Activated CD4-positive, alpha-beta T cell treated with anti-CD3 and anti-CD28 coated beads, Interleukin-2, amount 50 U/mL, for 48 hours (primary cell): ENCODE measurements around the gene ALDH1B1.
"Not testable (repeated sequence)": the region's sequence is repeated elsewhere in the genome, so short reads cannot be mapped to it uniquely, and the experiment has no call there.

Experiments used
- DNase-seq, 2 experiments: peaks; one replicate each; pipeline ENCODE4 v3.0.0-alpha.2; 2020

The ALDH1B1 gene

DNA sequence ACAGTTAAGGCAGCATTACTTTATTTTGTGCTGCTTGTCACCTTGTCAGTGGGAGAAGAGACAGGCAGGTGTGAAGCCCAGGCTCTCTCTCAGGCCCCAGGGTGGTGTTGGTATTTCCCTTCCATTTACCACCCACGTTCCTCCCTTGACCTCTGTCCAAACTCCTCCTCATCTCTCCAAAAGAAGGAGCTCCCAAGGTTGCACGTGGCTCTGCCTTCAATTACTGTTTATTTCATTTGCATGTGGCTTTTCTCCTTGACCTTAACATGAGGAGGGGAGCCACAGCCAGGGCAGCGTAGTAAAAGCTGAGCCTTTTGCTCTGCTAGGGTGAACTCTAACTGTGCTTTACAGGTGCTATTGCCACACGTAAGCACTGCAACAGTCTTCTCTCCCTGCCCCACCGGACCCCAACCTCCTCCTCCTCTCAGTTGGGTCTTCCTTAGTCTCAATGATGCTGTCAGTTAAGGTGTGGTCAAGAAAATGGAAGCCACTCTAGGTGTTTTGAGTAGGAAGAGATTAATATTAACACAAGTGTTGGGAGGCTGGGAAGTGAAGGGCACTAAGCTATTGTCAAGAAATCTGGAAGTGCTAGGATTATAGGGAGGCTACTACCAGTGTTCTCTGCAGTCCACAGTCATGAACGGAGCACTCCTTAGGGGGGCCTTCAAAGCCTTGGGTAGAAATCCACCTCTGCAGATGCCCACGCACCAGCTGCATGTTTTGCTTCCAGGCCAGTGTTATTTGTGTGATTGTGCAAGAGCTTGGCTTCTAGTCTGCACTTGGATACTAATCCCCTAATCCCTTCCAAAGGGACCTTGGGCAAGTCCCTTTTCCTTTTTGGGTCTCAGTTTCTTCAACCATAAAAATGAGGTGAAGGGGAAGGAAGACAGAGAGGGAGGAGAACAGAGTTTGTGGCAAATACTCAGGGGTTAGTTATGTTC is 3.9 kb upstream of the ALDH1B1 start:
- DNase-seq: no peak

DNA sequence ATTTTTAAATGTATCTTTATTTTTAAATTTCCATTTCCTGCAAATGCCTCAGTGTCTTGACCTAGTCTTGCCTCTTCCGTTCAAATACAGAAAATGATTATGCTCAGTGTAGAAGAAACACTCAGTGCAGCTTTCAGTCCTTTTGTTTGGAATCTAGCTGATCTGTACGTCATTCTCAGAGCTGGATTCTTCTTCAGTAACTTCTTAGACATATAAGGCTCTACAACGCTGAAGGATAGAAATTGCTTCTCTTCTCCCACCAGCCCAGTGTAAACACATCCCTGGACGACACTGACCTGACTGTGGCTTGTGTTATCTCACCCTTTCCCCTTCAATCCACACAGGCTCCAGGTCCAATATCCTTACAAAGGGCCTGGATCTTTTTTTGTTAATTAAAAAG is 3.2 kb upstream of the ALDH1B1 start:
- no peak for DNase-seq

DNA sequence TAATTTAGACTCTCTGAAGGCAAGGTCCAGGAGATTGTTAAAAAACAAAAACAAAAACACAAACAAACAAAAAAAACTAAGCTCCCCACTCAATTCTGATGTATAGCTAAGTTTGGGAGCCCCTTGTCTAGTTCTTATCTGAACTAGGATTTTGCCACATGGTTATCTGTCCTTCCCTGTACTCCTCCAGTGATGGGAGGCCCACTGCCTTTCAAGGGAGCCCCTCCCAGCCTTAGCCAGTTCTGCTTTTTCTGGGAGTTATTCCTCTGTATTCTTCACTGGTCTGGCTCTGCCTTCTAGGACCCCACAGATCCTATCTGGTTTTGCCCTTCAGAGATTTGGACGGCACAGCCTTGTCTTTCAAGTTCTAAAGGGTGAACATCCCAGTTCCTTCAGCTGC is 2.1 kb upstream of the ALDH1B1 start:
- DNase-seq: no peak

DNA sequence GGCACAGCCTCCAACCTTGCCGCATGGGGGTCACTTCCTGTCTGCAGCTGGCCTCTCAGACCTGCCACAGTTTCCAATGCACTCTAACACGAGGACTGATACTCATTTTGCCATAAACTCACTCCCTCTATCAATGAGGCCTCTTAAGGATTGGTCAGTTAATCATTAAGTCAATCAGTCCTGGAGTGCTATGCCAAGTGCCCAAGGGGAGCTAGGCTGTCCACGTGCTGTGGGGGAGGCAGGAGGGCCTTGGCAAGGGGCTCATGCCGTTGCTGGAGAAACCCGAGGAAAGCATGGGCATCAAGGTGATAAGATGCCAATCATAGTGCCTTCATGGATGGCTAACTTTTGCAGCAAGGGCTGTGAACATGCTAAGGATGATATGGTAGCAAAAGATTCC is 1.7 kb upstream of the ALDH1B1 start:
- DNase-seq: no peak

DNA sequence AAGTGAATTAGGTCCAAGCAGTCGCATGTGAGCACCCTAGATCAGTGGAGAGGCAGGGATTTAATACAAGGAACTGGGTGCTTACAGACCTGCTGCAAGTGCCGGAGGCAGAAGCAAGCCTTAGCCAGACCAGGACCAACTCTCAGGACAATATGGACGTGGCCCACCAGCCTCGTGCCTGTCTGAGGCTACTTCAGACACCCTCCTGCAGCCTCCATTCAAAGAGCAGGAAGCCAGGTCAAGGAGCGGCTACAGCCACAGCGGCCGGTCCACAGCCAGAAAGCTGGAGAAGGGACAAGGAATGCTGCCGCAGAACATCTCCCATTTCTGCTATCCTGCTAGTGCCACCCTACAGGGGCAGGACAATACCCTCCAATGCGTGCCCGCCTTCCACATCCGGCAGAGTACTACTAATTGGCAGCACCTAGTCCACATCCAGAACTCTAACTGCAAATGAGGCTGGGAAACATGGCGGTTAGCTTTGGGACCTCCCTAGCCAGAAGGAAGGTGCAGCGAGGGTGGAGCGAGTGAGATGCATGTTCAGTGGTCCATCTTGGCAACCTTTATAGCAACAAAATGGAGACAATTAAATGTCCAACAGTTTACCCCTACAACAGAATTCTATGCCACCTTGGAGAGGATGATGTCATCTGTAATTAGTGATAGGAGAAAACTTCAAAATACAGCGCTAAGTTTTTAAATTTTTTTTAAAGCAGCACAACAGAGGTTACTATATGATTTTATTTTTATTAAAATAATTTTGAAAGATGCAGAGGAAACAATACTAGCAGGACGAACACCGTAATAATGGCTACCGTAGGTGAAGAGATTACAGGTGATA is 1.0 kb upstream of the ALDH1B1 start:
- DNase-seq: no peak

DNA sequence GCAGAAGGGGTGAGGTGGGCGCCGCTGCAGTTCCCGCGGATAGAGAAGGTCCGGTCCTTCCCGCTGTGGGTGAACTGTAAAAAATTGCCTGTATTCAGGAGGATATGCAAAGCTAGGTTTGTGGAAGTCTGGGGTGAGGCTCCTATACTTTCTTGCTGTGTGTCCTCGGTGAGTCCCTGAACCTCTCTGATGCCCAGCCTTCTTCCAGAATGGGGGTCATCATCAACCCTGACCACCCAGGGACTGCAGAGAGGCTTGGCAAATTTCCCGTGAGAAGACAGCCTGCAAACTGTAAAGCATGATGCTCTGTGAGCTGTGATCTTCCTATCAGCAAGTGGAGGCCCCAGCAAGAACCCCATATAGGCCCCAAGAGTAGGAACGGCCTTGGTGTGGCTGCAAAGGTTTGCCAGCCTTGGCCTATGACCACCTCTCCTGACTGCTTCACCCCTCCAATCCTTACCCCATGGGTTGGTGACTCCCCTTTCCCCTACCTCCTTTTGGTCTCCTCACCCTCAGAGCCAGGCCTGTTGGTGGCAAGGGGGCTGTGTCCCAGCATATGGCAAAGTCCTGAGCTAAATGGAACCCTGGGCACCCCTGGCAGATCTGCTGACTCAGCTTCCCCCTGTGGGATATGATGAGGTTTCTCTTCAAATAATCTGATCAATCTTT is 760 bp downstream of the ALDH1B1 start:
- peak; percentile 2 to 13 for DNase-seq

DNA sequence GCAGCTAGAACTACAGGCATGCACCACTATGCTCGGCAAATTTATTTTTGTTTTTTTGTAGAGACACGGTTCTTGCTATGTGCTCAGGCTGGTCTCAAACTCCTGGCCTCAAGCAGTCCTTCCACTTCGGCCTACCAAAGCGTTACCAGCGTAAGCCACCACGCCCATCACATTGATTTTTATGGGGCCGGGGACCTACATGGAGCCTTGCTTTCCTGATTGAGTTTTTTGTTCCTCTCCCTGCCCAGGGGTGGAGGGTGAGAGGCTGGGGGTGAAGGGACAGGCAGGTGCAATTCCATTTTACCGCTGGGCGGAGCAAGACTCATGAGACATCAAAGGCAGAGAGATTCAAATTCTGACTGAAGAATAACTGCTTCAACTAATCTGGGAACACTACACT is 1.9 kb downstream of the ALDH1B1 start:
- no peak for DNase-seq

DNA sequence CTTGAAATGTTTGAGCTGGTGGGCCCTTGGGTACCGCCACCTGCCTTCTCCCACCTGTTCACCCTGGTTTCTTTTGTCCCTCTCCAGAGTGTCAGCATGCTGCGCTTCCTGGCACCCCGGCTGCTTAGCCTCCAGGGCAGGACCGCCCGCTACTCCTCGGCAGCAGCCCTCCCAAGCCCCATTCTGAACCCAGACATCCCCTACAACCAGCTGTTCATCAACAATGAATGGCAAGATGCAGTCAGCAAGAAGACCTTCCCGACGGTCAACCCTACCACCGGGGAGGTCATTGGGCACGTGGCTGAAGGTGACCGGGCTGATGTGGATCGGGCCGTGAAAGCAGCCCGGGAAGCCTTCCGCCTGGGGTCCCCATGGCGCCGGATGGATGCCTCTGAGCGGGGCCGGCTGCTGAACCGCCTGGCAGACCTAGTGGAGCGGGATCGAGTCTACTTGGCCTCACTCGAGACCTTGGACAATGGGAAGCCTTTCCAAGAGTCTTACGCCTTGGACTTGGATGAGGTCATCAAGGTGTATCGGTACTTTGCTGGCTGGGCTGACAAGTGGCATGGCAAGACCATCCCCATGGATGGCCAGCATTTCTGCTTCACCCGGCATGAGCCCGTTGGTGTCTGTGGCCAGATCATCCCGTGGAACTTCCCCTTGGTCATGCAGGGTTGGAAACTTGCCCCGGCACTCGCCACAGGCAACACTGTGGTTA is 3.3 kb downstream of the ALDH1B1 start:
- DNase-seq: no peak

DNA sequence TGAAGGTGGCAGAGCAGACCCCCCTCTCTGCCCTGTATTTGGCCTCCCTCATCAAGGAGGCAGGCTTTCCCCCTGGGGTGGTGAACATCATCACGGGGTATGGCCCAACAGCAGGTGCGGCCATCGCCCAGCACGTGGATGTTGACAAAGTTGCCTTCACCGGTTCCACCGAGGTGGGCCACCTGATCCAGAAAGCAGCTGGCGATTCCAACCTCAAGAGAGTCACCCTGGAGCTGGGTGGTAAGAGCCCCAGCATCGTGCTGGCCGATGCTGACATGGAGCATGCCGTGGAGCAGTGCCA is 3.8 kb downstream of the ALDH1B1 start:
- DNase-seq: no peak

DNA sequence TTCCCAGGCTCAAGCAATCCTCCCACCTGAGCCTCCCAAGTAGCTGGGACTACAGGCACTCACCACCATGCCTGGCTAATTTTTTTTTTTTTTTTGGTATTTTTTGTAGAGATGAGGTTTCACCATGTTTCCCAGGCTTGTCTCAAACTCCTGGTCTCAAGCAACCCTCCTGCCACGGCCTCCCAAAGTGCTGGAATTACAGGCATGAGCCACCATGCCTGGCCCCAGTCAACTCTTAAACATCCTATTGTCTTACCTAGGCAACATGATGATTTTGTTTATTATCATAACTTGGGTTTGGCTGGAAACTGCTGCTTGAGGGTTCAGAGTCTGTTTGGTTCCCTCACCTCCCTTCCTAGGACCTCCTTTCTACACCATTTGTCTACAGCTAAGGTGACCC is 6.7 kb downstream of the ALDH1B1 start:
- not testable (repeated sequence) for DNase-seq

DNA sequence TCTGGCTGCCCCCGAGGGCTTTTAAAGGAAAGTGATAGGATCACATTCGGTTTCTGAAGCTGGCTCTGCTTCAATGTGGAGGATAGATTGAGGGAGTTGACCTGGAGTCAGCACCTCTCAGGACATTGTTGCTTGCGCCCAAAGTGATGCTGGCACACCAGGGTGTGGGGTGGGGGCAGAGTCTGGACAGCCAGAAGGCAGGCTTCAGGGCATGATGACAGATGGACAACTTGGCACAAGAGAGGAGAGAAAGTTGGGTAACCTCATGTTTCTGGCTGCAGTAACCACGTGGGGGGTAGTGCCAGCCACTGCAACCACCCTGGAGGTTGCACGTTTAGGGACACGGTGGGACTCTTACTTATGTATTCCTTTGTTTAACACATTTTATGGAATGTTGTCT is 9.5 kb downstream of the ALDH1B1 start:
- no peak for DNase-seq

DNA sequence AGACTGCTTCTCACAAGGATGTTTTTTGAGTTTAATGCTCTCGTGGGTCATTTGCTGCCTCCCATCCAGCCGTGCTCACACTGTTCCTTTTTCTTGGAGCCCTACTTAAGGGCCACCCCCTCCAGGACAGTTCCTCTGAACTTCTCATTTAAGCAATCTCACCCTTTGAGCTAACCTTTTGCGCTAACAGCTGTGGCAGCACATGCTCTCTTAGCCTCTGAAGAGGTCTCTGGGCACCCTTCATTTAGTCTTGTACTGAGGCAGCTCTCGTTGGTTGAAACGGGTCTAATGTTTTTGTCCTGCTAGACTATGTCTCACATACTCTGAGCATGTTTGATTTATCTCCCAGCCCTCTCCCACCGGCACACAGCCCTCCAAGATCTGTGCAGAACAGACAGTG is 11.8 kb downstream of the ALDH1B1 start:
- no peak for DNase-seq

DNA sequence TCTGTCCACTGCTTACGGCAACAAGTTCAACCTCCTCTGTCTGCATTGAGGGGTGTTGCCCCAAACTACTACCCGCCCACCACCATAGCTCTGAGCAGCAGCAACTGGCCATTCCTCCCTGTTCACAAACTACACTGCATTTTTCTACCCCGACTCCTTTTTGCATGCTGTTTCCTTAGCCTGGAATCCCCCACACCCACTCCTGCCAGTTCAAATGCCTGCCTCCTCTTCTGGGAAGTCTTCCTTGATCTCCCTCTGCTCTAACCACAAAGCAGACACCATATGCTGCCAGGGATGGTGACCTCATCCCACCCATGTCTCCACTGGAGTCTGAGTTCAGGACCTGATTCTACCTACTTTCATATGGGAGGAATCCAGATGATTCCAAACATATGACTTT is 13.3 kb downstream of the ALDH1B1 start:
- no peak for DNase-seq

DNA sequence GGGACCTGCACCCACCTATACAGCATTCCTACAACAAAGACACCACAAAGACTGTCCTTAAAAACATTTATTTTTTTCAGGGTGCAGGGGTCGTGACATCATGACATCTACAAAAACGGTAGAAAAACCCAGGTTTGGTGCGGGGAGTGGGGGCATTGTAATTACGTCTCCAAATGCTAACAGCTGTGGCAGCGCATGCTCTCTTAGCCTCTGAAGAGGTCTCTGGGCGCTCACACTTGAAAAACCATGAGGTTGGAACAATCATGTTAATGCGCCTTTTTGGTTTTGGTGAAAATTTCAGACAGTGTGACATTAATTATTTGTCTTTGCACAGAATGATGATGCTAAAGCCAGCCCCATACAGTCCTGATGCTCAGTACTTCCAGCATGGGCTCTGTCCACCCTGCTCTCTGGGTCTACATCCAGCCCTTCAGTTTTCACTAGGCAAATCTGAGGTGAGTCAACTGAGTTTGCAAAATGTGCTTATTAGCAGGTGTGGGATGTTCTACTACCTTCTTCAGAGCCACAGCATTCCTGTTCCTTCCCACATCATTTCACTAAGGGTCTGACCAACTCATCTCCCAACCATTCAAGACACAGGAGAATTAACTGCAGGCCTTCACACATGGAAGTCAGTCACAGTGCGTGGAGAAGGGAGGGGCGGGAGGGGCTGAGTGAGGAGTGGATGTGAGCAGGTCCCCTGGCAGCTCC is 14.1 kb downstream of the ALDH1B1 start:
- DNase-seq: no peak

DNA sequence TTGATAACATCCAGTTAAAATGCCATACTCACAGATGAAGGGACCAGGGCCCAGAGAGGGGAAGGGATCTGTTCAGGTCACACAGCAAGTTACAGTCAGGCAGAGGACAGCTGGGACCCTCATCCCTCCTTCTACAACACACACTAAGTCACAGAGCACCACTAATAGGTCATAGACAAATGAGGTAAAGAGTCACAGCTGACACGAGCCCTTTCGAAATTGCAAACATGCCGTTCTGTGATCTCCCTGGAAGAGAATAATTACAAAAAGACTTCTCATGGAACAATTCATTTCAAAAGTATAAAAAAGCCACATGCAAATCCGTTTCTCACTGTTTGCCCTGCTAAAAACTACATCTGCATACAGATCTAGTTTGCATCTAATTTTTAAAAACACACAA is 16.2 kb downstream of the ALDH1B1 start:
- DNase-seq: no peak

DNA sequence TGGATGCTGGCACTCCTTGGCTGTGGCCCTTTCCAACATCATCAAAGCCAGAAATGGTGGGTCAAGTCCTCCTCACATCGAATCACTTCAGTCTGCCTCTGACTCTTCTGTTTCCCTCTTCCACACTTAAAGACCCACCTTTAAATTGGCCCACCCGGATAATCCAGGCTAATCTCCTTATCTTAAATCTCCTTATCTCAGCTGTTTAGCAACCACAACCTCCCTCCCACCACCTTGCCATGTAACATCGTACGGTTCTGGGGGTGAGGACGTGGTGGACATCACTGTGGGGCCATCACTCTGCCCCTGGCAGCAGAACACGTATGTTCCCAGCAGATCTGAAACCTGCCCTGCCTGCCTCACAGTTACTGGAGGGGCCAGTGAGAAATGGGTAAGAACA is 20.2 kb downstream of the ALDH1B1 start:
- no peak for DNase-seq

DNA sequence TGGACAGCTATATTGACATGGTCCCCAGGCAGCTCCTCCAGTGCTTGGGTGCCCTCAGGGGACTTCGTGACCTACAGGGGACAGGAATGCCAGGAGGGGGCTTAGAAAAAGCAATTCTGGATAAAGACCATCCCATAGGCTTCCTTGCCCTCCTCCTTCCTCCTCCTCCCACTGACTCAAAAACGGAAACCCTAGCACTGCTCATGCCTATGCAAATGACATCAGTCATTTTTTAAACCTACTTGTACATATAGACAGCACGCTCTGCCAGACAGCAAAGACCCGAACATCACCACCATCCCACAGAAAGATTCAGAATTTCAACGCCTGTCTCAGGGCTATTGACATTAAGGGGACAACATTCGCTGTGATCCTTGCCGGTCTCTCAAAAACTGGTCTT is 20.8 kb downstream of the ALDH1B1 start:
- DNase-seq: no peak

DNA sequence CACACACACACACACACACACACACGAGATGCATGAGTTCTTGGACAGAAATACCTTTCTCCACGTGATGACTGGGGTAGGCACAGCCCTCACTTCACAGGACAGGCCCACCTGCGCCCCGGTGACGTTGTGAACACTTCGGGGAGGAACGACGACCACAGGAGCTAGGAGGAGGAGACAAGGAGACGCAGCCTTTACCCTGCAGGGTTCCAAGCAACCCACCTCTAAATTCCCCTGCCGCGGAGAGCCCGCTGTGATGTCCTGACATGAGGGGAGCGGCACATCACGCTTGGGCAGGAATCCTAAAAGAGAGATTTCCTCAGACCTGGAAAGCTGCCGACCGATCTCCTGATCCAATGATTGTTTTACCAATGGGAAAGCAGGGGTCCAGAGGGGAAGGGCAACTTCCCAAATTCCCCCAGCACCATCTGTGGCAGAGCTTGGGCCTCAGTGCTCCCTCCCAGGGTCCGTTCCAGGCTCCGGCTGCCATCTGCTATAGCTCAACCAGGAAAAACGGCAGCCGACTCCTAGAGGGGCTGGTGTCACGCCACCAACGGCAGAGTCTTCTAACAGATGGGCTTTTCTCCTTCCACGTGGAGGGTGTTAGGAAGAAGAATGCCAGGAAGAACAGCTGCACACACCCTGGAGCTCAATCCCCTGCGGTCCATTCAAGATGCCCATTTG is 21.7 kb downstream of the ALDH1B1 start:
- no peak for DNase-seq

DNA sequence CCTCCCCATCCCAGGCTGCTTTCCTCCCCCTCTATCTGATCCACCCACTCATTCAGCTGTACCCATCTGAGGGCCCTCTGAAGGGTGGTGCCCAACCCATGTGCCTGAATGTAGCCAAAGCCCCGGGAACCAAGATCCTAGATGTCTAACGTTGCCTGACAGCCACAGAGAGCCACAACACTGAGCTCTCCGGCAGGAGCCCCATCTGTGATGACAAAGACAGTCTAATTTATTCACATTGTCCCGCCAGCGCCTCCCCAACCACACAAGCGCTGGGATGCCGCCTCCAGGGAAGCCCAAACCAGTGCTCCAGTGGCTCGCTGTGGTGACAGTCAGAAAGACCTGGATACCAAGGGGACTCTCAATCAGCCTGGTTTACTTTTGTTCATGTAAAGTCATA is 23.4 kb downstream of the ALDH1B1 start:
- no peak for DNase-seq

DNA sequence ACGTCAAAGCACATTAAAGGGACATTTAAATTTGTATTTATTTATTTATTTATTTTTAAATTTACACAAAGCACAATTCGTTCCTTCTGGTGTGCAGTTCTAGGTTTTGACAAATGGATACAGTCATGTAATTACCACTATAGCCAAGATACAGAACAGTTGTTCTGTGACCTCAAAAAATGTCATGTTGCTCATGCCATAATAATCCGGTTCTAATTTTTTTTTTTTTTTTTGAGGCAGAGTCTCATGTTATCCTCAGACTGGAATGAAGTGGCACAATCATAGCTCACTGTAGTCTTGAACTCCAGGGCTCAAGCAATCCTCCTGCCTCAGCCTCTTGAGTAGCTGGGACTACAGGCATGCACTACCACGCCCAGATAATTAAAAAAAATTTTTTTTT is 24.0 kb downstream of the ALDH1B1 start:
- no peak for DNase-seq
